Common myeloid progenitor, CD34-positive (primary cell): ENCODE data around the gene RPRD1B.

ENCODE experiments used
- CTCF ChIA-PET: fragments of 350-600 bp; sonication (Branson Sonifier 250); formaldehyde crosslinking; loops from one replicate; lab custom pipeline; 2021; ENCODE audit warnings: antibody characterized with exemption; lab: Charles Lee
- POLR2A ChIA-PET: fragments of 350-600 bp; sonication (Branson Sonifier 250); formaldehyde crosslinking; loops from one replicate; lab custom pipeline; 2021; ENCODE audit warnings: antibody characterized with exemption; lab: Charles Lee
- DNase-seq, 3 donors: peaks; one replicate each; pipeline versions ENCODE4 v3.0.0 to v3.0.0-alpha.2; 2013
- H3K27ac ChIP-seq, 2 experiments: 1 replicate in 1 of 2; 2 replicates in 1 of 2; pipeline ENCODE4 v1.7.0; 2013; ENCODE audit warnings: inconsistent platforms in 2 of 2, low read length in 2 of 2, mild to moderate bottlenecking in 2 of 2, low read depth in 1 of 2, moderate library complexity in 1 of 2; ENCODE audit not compliant: severe bottlenecking in 2 of 2, insufficient read depth in 1 of 2, poor library complexity in 1 of 2
- H3K27me3 ChIP-seq, 5 experiments: replicated peaks in 2 of 5; 1 replicate in 3 of 5; 2 replicates in 2 of 5; pipeline versions ENCODE4 v1.6.1 to v1.7.0; 2013; ENCODE audit warnings: low read length in 4 of 5, mild to moderate bottlenecking in 2 of 5, moderate library complexity in 2 of 5, inconsistent platforms in 1 of 5; ENCODE audit not compliant: insufficient read depth in 5 of 5, control insufficient read depth in 4 of 5
- H3K36me3 ChIP-seq, 4 experiments: 1 replicate in 2 of 4; 2 replicates in 2 of 4; pipeline versions ENCODE4 v1.6.1 to v1.7.0; 2013; ENCODE audit warnings: low read length in 3 of 4, control low read depth in 1 of 4, mild to moderate bottlenecking in 1 of 4; ENCODE audit not compliant: control insufficient read depth in 4 of 4, insufficient read depth in 4 of 4
- H3K4me1 ChIP-seq, 4 experiments: 1 replicate in 3 of 4; 2 replicates in 1 of 4; pipeline versions ENCODE4 v1.6.1 to v1.7.1; 2013; ENCODE audit warnings: low read length in 3 of 4, mild to moderate bottlenecking in 3 of 4, control low read depth in 1 of 4, inconsistent platforms in 1 of 4, moderate library complexity in 1 of 4; ENCODE audit not compliant: control insufficient read depth in 4 of 4, insufficient read depth in 4 of 4; ENCODE audit errors: control extremely low read depth in 1 of 4
- H3K4me3 ChIP-seq, 7 experiments: 1 replicate in 4 of 7; 2 replicates in 3 of 7; pipeline versions ENCODE4 v1.5.1 to v1.7.0; 2013; ENCODE audit warnings: mild to moderate bottlenecking in 7 of 7, low read length in 6 of 7, moderate library complexity in 6 of 7, inconsistent platforms in 2 of 7, low read depth in 2 of 7, control low read depth in 1 of 7; ENCODE audit not compliant: insufficient read depth in 4 of 7, control insufficient read depth in 1 of 7; ENCODE audit errors: extremely low read depth in 1 of 7
- H3K9me3 ChIP-seq, 5 experiments: 1 replicate in 4 of 5; 2 replicates in 1 of 5; pipeline versions ENCODE4 v1.6.1 to v1.7.1; 2013; ENCODE audit warnings: low read length in 4 of 5, mild to moderate bottlenecking in 2 of 5, inconsistent platforms in 1 of 5, low read depth in 1 of 5, moderate library complexity in 1 of 5; ENCODE audit not compliant: control insufficient read depth in 4 of 5, insufficient read depth in 2 of 5; ENCODE audit errors: control extremely low read depth in 1 of 5
- WGBS: methylation state at CpG from one replicate; pipeline ENCODE4 v1.1.5; 2013; ENCODE audit not compliant: insufficient coverage; 5-methylcytosine and 5-hydroxymethylcytosine counted together

RPRD1B gene

GRCh38 chr20:37994512-37994911, 39.0 kb upstream of the RPRD1B start:
- no peak for DNase-seq
- peaks cover 12 to 23% (median 17%) of the 10 kb centered on the region in 4 experiments for H3K4me1 ChIP-seq
- no peak overlapping the region for H3K4me3 ChIP-seq
- peaks cover 11 to 74% (median 60%) of the 10 kb centered on the region in 4 experiments for H3K36me3 ChIP-seq
- POLR2A ChIA-PET = interaction anchor here (0.6 kb wide), 1 partner anchor 1453 kb away, joined by 3 read pairs; no protein-coding TSS in a partner anchor
- no peaks in the 10 kb centered on the region for H3K27me3 ChIP-seq
- no peaks in the 10 kb centered on the region for H3K9me3 ChIP-seq
- H3K27ac ChIP-seq = no peak overlapping the region
- CTCF ChIA-PET = interaction anchor here (0.5 to 5.6 kb wide), 4 partner anchors 11 to 430 kb away, joined by 3 to 64 read pairs (median 4); no protein-coding TSS in a partner anchor
- 97% methylated on average over 4 of the region's 4 CpGs for WGBS

- ChIA-PET CTCF (interaction anchor here (1.7 to 5.6 kb wide), 2 partner anchors 12 to 431 kb away, joined by 5 to 64 read pairs; no protein-coding TSS in a partner anchor), POLR2A (no interaction called here)
- Histone ChIP-seq H3K36me3 (peaks cover 12 to 87% (median 72%) of the 10 kb centered on the region in 4 experiments), H3K4me1 (peaks cover 2 to 8% (median 6%) of the 10 kb centered on the region in 4 experiments), H3K27me3 (no peaks in the 10 kb centered on the region), H3K4me3 (no peak overlapping the region), H3K27ac (no peak overlapping the region), H3K9me3 (no peaks in the 10 kb centered on the region)
- DNase-seq = no peak
- 90% methylated on average over 6 of the region's 9 CpGs for WGBS
These were observed 37.5 kb upstream of the RPRD1B start for GRCh38 chr20:37995856-37996605.

GRCh38 chr20:37997516-37997915, 36.0 kb upstream of the RPRD1B start:
- DNase-seq = no peak
- peaks cover 0 to 3% (median 1%) of the 10 kb centered on the region in 4 experiments for H3K4me1 ChIP-seq
- peaks cover 19 to 87% (median 75%) of the 10 kb centered on the region in 4 experiments for H3K36me3 ChIP-seq
- no peak overlapping the region for H3K27ac ChIP-seq
- H3K4me3 ChIP-seq = no peak overlapping the region
- CTCF ChIA-PET = interaction anchor here (1.2 to 1.3 kb wide), 2 partner anchors 13 to 18 kb away, joined by 3 to 4 read pairs; no protein-coding TSS in a partner anchor
- no peaks in the 10 kb centered on the region for H3K9me3 ChIP-seq
- POLR2A ChIA-PET = no interaction called here
- H3K27me3 ChIP-seq = no peaks in the 10 kb centered on the region
- 100% methylated on average over 3 of the region's 3 CpGs for WGBS

- Histone ChIP-seq H3K27me3 (no peaks in the 10 kb centered on the region), H3K36me3 (peaks cover 27 to 91% (median 78%) of the 10 kb centered on the region in 4 experiments), H3K4me3 (no peak overlapping the region), H3K4me1 (no peaks in the 10 kb centered on the region), H3K27ac (no peak overlapping the region), H3K9me3 (no peaks in the 10 kb centered on the region)
- no peak for DNase-seq
- CTCF ChIA-PET = no interaction called here
- 96% methylated on average over 13 of the region's 15 CpGs for WGBS
- POLR2A ChIA-PET = no interaction called here
These were observed 33.9 kb upstream of the RPRD1B start for GRCh38 chr20:37999526-38000263.

GRCh38 chr20:38000293-38000692, 33.3 kb upstream of the RPRD1B start:
- no peaks in the 10 kb centered on the region for H3K4me1 ChIP-seq
- no peak for DNase-seq
- no peaks in the 10 kb centered on the region for H3K9me3 ChIP-seq
- H3K27me3 ChIP-seq = no peaks in the 10 kb centered on the region
- ChIA-PET POLR2A (no interaction called here), CTCF (interaction anchor here (0.6 kb wide), 1 partner anchor 962 kb away, joined by 3 read pairs; no protein-coding TSS in a partner anchor)
- H3K27ac ChIP-seq = no peak overlapping the region
- H3K36me3 ChIP-seq = peaks cover 24 to 90% (median 74%) of the 10 kb centered on the region in 4 experiments
- H3K4me3 ChIP-seq = no peak overlapping the region
- 97% methylated on average over 13 of the region's 13 CpGs for WGBS

- Histone ChIP-seq H3K27ac (no peak overlapping the region), H3K27me3 (no peaks in the 10 kb centered on the region), H3K4me3 (no peak overlapping the region), H3K36me3 (peaks cover 23 to 83% (median 64%) of the 10 kb centered on the region in 4 experiments), H3K4me1 (no peaks in the 10 kb centered on the region), H3K9me3 (no peaks in the 10 kb centered on the region)
- POLR2A ChIA-PET = no interaction called here
- CTCF ChIA-PET = interaction anchor here (0.6 to 1.2 kb wide), 2 partner anchors 10 to 963 kb away, joined by 3 read pairs; no protein-coding TSS in a partner anchor
- WGBS = 100% methylated on average over 4 of the region's 6 CpGs
- DNase-seq = no peak
These were observed 32.2 kb upstream of the RPRD1B start for GRCh38 chr20:38001173-38001875.
